Measurements from ENCODE around the gene OTOP2. TPM values are rescaled to one million over a fixed set of nuclear protein-coding genes. Genes with fewer than 3 reads are reported as not detected.

The OTOP2 gene
- total RNA-seq, 1 donor from 2014 or later: not detected

DNA sequence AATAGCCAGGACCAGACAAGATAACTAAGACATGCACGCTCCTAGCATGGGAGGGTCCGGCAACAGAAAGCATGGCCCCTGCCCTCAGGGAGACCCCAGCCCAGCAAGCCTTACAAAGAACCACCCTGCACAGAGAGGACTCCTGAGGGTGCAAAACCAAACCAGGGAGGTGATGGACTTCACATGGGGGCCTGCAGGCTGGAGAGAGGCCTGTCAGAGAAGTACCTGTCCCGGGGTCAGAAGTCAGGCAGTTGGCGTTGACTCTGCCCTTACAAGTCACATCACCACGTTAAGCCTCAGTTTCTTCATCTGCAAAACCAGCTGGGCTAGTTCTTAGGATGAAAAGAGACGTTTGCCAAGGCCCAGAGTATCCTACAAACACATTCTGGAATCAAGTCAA lies 4.7 kb downstream of the OTOP2 start:
- TF ChIP-seq, protein P1, sequence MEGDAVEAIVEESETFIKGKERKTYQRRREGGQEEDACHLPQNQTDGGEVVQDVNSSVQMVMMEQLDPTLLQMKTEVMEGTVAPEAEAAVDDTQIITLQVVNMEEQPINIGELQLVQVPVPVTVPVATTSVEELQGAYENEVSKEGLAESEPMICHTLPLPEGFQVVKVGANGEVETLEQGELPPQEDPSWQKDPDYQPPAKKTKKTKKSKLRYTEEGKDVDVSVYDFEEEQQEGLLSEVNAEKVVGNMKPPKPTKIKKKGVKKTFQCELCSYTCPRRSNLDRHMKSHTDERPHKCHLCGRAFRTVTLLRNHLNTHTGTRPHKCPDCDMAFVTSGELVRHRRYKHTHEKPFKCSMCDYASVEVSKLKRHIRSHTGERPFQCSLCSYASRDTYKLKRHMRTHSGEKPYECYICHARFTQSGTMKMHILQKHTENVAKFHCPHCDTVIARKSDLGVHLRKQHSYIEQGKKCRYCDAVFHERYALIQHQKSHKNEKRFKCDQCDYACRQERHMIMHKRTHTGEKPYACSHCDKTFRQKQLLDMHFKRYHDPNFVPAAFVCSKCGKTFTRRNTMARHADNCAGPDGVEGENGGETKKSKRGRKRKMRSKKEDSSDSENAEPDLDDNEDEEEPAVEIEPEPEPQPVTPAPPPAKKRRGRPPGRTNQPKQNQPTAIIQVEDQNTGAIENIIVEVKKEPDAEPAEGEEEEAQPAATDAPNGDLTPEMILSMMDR (IDR thresholded peaks at IDR 0.05; ENCODE audit: partially characterized antibody, unreplicated experiment): no peak
- no peak for DNase-seq
- peaks cover 4% of the 10 kb centered on the region for H3K9me3 Mint-ChIP-seq (ENCODE audit: unreplicated experiment)
- no peak overlapping the region for H3K4me3 Mint-ChIP-seq (ENCODE audit: unreplicated experiment)
- H3K4me1 Mint-ChIP-seq (ENCODE audit: low read depth, unreplicated experiment): peaks cover 9% of the 10 kb centered on the region
- H3K36me3 Mint-ChIP-seq (ENCODE audit: unreplicated experiment): peaks cover 5% of the 10 kb centered on the region
- no peak overlapping the region for H3K27ac Mint-ChIP-seq (ENCODE audit: unreplicated experiment)
- H3K27me3 Mint-ChIP-seq (ENCODE audit: unreplicated experiment): peaks cover 26% of the 10 kb centered on the region

DNA sequence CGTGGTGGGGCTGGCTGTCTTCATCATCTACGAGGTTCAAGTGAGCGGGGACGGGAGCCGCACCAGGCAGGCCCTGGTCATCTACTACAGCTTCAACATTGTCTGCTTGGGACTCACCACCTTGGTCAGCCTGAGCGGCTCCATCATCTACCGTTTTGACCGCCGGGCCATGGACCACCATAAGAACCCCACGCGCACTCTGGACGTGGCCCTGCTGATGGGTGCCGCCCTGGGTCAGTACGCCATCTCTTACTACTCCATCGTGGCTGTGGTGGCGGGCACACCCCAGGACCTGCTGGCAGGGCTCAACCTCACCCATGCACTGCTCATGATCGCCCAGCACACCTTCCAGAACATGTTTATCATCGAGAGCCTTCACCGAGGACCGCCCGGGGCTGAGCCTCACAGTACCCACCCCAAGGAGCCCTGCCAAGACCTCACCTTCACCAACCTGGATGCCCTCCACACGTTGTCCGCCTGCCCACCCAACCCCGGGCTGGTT lies 6.5 kb downstream of the OTOP2 start:
- Mint-ChIP-seq H3K27me3 (ENCODE audit: unreplicated experiment) (peaks cover 18% of the 10 kb centered on the region), H3K4me3 (ENCODE audit: unreplicated experiment) (no peak overlapping the region), H3K9me3 (ENCODE audit: unreplicated experiment) (peaks cover 4% of the 10 kb centered on the region), H3K4me1 (ENCODE audit: low read depth, unreplicated experiment) (peaks cover 9% of the 10 kb centered on the region), H3K36me3 (ENCODE audit: unreplicated experiment) (peaks cover 5% of the 10 kb centered on the region), H3K27ac (ENCODE audit: unreplicated experiment) (no peak overlapping the region)
- TF ChIP-seq, protein P1 (IDR thresholded peaks at IDR 0.05; ENCODE audit: partially characterized antibody, unreplicated experiment): no peak
- DNase-seq: no peak

DNA sequence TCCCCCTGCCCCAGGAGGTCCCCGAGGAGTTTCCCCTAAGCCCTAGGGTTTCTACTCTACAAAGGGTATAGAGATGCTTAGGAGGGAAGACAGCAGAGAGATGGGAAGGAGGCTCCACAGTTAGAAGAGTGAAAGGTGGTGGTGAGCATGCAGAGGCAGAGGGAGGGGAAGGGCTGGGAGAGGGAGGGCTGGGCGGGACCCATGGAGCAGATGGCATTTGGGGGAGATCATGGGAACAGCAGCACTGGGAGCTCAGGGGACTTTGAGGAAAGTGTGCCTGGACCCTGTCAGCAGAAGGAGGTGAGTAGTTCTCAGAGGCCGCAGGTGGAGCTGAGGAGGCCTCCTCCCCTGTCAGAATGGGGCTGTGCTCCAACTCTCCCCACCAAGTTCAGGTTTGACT lies 11.0 kb downstream of the OTOP2 start:
- Mint-ChIP-seq H3K4me3 (ENCODE audit: unreplicated experiment) (peak overlapping the region; percentile 64), H3K4me1 (ENCODE audit: low read depth, unreplicated experiment) (peaks cover 10% of the 10 kb centered on the region), H3K27me3 (ENCODE audit: unreplicated experiment) (peaks cover 28% of the 10 kb centered on the region), H3K9me3 (ENCODE audit: unreplicated experiment) (peaks cover 3% of the 10 kb centered on the region), H3K27ac (ENCODE audit: unreplicated experiment) (no peak overlapping the region), H3K36me3 (ENCODE audit: unreplicated experiment) (no peaks in the 10 kb centered on the region)
- TF ChIP-seq, protein P1 (IDR thresholded peaks at IDR 0.05; ENCODE audit: partially characterized antibody, unreplicated experiment): no peak
- no peak for DNase-seq

DNA sequence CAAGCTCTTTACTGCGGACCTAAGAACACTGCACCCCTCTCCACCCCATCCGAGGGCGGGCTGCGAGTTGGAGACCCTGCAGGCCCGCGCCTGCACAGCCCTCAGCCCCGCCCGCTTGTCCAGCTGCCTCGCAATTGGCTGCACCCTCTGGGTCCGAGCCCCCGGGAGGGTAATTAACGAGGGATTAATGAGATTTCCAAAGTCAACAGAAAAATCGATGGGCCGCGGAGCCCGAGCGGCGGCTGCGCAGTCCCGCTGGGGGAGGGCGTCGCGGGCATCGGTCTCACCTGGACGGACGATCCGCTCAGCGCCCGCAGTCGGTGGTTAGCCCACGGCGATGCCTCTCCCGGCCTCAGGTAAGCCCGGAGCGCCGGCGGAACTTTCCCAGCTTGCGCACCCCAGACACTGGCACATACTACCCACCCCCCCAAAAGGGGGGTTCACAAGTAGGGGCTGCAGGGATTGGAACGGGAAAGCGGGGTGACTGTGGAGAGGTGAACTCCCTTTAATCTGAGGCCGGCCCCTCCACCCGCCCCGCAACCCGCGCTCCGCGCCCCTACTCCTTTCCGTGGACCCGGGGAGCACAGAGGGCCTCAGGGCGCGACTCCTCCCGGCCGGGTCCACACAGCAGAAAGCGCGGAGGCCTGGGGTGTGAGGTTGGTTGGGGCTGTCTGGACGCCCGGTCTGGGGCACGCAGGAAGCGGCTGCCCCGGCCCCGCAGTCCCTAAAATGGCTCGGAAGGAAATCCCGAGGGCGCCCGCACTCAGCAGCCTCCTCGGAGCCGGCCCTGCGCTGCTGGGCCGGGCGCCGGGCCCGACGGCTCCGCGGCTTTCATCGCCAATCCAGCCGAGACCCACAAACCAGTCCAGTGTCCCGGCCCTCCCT lies 11.8 kb downstream of the OTOP2 start, which contains the start of gene OTOP3:
OTOP3 (plus strand) TSS at position 314 of the 885 bp plus-strand sequence; CDS start at position 338, 24 bp downstream.
- TF ChIP-seq, protein P1 (IDR thresholded peaks at IDR 0.05; ENCODE audit: partially characterized antibody, unreplicated experiment): no peak
- Mint-ChIP-seq H3K4me1 (ENCODE audit: low read depth, unreplicated experiment) (peaks cover 10% of the 10 kb centered on the region), H3K27ac (ENCODE audit: unreplicated experiment) (no peak within 1 kb of the TSS), H3K36me3 (ENCODE audit: unreplicated experiment) (no peaks in the 10 kb centered on the region), H3K9me3 (ENCODE audit: unreplicated experiment) (peaks cover 3% of the 10 kb centered on the region), H3K27me3 (ENCODE audit: unreplicated experiment) (peaks cover 28% of the 10 kb centered on the region), H3K4me3 (ENCODE audit: unreplicated experiment) (peak within 1 kb of the TSS; percentile 64)
- peak; percentile 63 for DNase-seq

DNA sequence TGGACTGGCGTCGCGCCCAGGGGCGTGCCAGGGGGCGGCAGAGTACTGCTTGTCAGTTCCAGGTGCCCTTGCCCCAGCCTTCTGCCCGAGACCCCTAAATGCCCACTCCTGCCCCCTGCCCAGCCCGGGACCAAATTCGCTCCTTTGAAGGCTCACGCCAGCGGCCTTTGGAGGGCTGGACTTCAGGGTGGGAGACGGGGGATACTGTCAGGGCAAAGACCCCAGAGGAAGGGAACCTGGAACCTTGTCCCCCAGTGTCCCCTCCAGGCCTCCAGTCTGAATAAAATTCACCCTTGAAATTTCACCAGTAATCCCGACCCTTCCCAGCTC lies 12.4 kb downstream of the OTOP2 start:
- DNase-seq: no peak
- Mint-ChIP-seq H3K36me3 (ENCODE audit: unreplicated experiment) (no peaks in the 10 kb centered on the region), H3K27ac (ENCODE audit: unreplicated experiment) (no peak overlapping the region), H3K27me3 (ENCODE audit: unreplicated experiment) (peaks cover 28% of the 10 kb centered on the region), H3K4me1 (ENCODE audit: low read depth, unreplicated experiment) (peaks cover 7% of the 10 kb centered on the region), H3K9me3 (ENCODE audit: unreplicated experiment) (peaks cover 3% of the 10 kb centered on the region), H3K4me3 (ENCODE audit: unreplicated experiment) (no peak overlapping the region)
- TF ChIP-seq, protein P1 (IDR thresholded peaks at IDR 0.05; ENCODE audit: partially characterized antibody, unreplicated experiment): no peak

Measured in glutamatergic neuron (in vitro differentiated cells).